Measurements from ENCODE around the gene SYCN.

The SYCN gene

GRCh38 chr19:39192846-39193245, 11.2 kb downstream of the SYCN start:
- TF ChIP-seq CTCF (IDR thresholded peaks at IDR 0.05; ENCODE audit: control insufficient read depth, extremely low read depth, insufficient read depth), result no peak
- H3K4me3 ChIP-seq (ENCODE audit: low read depth, low read length), result no peak overlapping the region
- DNase-seq (ENCODE audit: low read depth), result no peak

GRCh38 chr19:39190768-39191167, 13.3 kb downstream of the SYCN start:
- DNase-seq (ENCODE audit: low read depth), result no peak
- H3K4me3 ChIP-seq (ENCODE audit: low read depth, low read length), result no peak overlapping the region
- no peak for TF ChIP-seq CTCF (IDR thresholded peaks at IDR 0.05; ENCODE audit: control insufficient read depth, extremely low read depth, insufficient read depth)

DNA sequence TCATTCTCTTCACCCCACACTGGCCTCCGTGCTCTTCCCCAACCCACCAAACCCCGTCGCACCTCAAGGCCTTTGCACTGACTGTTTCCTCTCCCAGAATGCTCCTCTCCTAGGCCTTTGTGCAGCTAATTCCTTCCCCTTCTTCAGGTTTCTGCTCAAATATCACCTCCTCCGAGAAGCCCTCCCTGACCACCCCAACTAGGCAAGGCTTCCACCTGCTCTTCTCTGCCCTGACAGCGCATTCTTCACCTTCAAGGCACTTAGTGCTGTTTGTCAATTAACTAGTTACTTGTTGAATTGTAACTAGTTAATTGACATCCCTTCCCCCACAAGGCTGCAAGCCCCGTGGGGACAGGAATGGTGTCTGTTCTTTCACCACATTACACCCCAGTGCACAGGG, 15.1 kb downstream of the SYCN start:
- no peak overlapping the region for H3K4me3 ChIP-seq (ENCODE audit: low read depth, low read length)
- TF ChIP-seq CTCF (IDR thresholded peaks at IDR 0.05; ENCODE audit: control insufficient read depth, extremely low read depth, insufficient read depth), result no peak
- DNase-seq (ENCODE audit: low read depth), result no peak

DNA sequence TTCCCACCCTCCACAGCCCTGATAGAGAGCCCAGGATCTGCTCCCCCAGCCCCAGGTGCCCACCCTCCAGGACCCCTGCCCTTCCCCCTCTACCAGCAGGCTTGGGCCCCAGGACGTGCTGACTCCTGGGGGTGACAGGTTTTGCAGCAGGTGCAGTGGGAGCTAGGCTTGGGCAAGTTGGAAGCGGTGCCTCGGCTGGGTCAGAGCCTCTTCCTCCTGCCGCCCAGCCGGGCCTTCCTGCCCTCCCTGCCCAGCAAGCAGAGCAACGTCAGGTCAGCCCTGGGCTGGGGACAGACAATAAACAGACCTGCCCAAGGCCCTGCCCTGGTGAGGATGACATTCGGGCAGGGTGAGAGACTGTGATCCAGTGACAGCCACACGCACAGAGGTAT, 16.5 kb downstream of the SYCN start:
- no peak for DNase-seq (ENCODE audit: low read depth)
- H3K4me3 ChIP-seq (ENCODE audit: low read depth, low read length), result no peak overlapping the region
- no peak for TF ChIP-seq CTCF (IDR thresholded peaks at IDR 0.05; ENCODE audit: control insufficient read depth, extremely low read depth, insufficient read depth)

DNA sequence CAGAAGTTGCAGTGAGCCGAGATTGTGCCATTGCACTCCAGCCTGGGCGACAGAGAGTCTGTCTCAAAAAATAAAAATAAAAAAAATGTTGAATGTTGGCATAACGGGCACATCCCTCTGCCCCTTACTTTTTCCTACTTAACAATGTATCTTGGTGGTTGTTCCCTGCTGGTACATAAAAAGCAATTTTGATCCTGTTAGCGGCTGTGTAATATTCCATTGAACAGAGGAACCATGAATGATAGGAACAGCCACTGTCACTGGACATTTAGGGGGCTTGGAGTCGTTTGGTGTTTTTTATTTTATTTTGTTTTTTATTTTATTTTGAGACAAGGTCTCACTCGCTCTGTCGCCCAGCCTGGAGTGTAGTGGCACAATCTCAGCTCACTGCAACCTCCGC, 17.7 kb downstream of the SYCN start:
- H3K4me3 ChIP-seq (ENCODE audit: low read depth, low read length), result no peak overlapping the region
- TF ChIP-seq CTCF (IDR thresholded peaks at IDR 0.05; ENCODE audit: control insufficient read depth, extremely low read depth, insufficient read depth), result no peak
- no peak for DNase-seq (ENCODE audit: low read depth)

DNA sequence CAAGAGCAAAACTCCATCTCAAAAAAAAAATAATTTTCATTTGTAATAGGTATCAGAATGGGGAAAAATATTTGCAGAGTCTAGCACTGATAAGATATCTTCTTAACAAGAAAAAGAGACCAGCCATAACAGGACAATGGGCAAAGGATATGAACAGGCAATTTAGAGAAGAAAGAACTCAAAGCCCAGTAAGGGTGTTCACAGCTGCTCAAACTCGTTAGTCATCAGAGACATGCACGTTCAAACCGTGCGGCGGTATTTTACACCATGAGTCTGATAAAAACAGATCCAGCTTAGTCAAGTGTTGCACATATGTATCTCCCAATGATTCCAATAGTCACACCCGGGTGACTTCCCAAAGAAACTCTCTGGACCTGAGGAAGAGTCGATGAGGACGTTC, 21.0 kb downstream of the SYCN start:
- no peak for DNase-seq (ENCODE audit: low read depth)
- TF ChIP-seq CTCF (IDR thresholded peaks at IDR 0.05; ENCODE audit: control insufficient read depth, extremely low read depth, insufficient read depth), result no peak
- H3K4me3 ChIP-seq (ENCODE audit: low read depth, low read length), result no peak overlapping the region

DNA sequence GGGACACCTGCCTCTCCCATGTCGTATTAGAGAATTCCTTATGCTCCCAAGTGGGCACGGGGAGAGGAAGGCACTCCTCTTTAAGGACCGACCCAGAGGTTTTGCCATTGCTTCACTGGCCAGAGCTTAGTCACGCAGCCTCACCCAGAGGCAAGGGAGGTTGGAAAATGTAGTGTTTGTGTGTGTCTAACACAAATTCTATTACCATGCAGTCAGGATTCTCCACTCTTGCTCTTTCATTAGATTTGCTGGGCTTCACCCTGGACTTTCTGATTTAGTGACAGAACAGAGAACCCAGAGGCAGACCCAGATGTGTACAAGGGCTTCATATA, 21.9 kb downstream of the SYCN start:
- no peak for DNase-seq (ENCODE audit: low read depth)
- H3K4me3 ChIP-seq (ENCODE audit: low read depth, low read length), result no peak overlapping the region
- no peak for TF ChIP-seq CTCF (IDR thresholded peaks at IDR 0.05; ENCODE audit: control insufficient read depth, extremely low read depth, insufficient read depth)
